HEK293 (cell line): ENCODE measurements around the gene COMMD8.

Experiments used
- KLF10 ChIP-seq: fragments of 450-650 bp; IDR thresholded peaks from 2 replicates; pipeline ENCODE4 v1.5.1; 2018; ENCODE audit warnings: missing biosample characterization, mild to moderate bottlenecking, missing genetic modification characterization
- YY1 ChIP-seq: fragments of 450-650 bp; formaldehyde crosslinking; IDR thresholded peaks from 2 replicates; pipeline ENCODE4 v1.5.1; 2018; ENCODE audit warnings: missing biosample characterization, missing genetic modification characterization
- ZNF2 ChIP-seq: fragments of 450-650 bp; formaldehyde crosslinking; IDR thresholded peaks from 2 replicates; pipeline ENCODE4 v1.5.1; 2016; ENCODE audit warnings: missing biosample characterization, missing genetic modification characterization
- ZNF274 ChIP-seq, 2 experiments: fragments of 200-500 bp in 1 of 2; fragments of 450-650 bp in 1 of 2; sonication (Bioruptor generic) in 1 of 2; formaldehyde crosslinking in 1 of 2; IDR thresholded peaks; 2 replicates each; pipeline versions ENCODE4 v1.5.1 to v1.6.1; 2014 to 2016; ENCODE audit warnings: borderline replicate concordance in 1 of 2, inconsistent platforms in 1 of 2, low read length in 1 of 2, missing biosample characterization in 1 of 2, missing genetic modification characterization in 1 of 2
- ZNF324 ChIP-seq: fragments of 450-650 bp; formaldehyde crosslinking; IDR thresholded peaks from 2 replicates; pipeline ENCODE4 v1.5.1; 2016; ENCODE audit warnings: missing biosample characterization, missing genetic modification characterization
- ZNF350 ChIP-seq: fragments of 450-650 bp; formaldehyde crosslinking; IDR thresholded peaks from 2 replicates; pipeline ENCODE4 v1.5.0; 2017; ENCODE audit warnings: missing biosample characterization, mild to moderate bottlenecking, missing genetic modification characterization
- ZNF416 ChIP-seq: fragments of 450-650 bp; formaldehyde crosslinking; IDR thresholded peaks from 2 replicates; pipeline ENCODE4 v1.5.1; 2016; ENCODE audit warnings: missing biosample characterization, missing genetic modification characterization
- ZNF585B ChIP-seq: fragments of 450-650 bp; formaldehyde crosslinking; IDR thresholded peaks from 2 replicates; pipeline ENCODE4 v1.5.1; 2016; ENCODE audit warnings: missing biosample characterization, missing genetic modification characterization
- ZNF76 ChIP-seq: fragments of 450-650 bp; formaldehyde crosslinking; IDR thresholded peaks from 2 replicates; pipeline ENCODE4; 2016; ENCODE audit warnings: low read depth, missing biosample characterization, missing genetic modification characterization, borderline replicate concordance
- ZNF776 ChIP-seq: fragments of 450-650 bp; formaldehyde crosslinking; IDR thresholded peaks from 2 replicates; pipeline ENCODE4 v1.5.0; 2017; ENCODE audit warnings: missing biosample characterization, missing genetic modification characterization, borderline replicate concordance
- TF ChIP-seq, protein P1 (sequence below): fragments of 450-650 bp; formaldehyde crosslinking; IDR thresholded peaks from 2 replicates; pipeline ENCODE4 v1.5.1; 2016; ENCODE audit warnings: missing biosample characterization, missing genetic modification characterization
- TF ChIP-seq, protein P2 (sequence below): fragments of 450-650 bp; formaldehyde crosslinking; IDR thresholded peaks from 2 replicates; pipeline ENCODE4 v1.5.1; 2016; ENCODE audit warnings: missing biosample characterization, missing genetic modification characterization
- TF ChIP-seq, protein P3 (sequence below): fragments of 450-650 bp; formaldehyde crosslinking; IDR thresholded peaks from 2 replicates; pipeline ENCODE4 v1.5.1; 2016; ENCODE audit warnings: missing biosample characterization, missing genetic modification characterization

DNA sequence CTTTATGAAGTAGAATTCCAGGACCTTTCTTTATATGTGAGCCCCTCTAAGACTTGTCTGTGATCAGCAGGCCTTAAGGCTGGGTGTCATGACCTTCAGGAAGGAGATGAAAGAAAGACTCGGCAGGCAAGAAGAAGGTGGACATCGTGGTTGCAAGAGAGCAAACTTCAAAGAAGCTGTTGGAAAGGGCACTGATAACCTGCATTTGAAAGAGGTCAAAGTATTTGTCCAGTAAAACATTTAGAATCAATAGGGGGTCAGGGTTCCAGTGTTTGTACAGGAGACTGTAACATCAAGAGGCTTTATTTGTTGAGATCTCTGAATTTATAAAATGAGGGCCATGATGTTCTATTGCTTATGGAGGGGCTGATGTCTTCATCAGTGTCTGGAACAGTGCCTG is 44.2 kb downstream of the COMMD8 start:
- TF ChIP-seq ZNF776 (tag by site-specific recombination) (no peak), ZNF350 (tag by site-specific recombination) (no peak), YY1 (no peak), ZNF585B (tag by site-specific recombination) (no peak), ZNF2 (no peak), ZNF324 (tag by site-specific recombination) (no peak), KLF10 (no peak), ZNF76 (tag by site-specific recombination) (no peak), ZNF274 (IDR thresholded peaks at IDR 0.05; ENCODE audit: low read length) (no peak), ZNF274 (tag by site-specific recombination; IDR thresholded peaks at IDR 0.05; ENCODE audit: borderline replicate concordance) (no peak), ZNF416 (tag by site-specific recombination) (no peak)
- TF ChIP-seq, protein P1, sequence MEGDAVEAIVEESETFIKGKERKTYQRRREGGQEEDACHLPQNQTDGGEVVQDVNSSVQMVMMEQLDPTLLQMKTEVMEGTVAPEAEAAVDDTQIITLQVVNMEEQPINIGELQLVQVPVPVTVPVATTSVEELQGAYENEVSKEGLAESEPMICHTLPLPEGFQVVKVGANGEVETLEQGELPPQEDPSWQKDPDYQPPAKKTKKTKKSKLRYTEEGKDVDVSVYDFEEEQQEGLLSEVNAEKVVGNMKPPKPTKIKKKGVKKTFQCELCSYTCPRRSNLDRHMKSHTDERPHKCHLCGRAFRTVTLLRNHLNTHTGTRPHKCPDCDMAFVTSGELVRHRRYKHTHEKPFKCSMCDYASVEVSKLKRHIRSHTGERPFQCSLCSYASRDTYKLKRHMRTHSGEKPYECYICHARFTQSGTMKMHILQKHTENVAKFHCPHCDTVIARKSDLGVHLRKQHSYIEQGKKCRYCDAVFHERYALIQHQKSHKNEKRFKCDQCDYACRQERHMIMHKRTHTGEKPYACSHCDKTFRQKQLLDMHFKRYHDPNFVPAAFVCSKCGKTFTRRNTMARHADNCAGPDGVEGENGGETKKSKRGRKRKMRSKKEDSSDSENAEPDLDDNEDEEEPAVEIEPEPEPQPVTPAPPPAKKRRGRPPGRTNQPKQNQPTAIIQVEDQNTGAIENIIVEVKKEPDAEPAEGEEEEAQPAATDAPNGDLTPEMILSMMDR (tag by site-specific recombination) = no peak
- TF ChIP-seq, protein P2, sequence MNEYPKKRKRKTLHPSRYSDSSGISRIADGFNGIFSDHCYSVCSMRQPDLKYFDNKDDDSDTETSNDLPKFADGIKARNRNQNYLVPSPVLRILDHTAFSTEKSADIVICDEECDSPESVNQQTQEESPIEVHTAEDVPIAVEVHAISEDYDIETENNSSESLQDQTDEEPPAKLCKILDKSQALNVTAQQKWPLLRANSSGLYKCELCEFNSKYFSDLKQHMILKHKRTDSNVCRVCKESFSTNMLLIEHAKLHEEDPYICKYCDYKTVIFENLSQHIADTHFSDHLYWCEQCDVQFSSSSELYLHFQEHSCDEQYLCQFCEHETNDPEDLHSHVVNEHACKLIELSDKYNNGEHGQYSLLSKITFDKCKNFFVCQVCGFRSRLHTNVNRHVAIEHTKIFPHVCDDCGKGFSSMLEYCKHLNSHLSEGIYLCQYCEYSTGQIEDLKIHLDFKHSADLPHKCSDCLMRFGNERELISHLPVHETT (tag by site-specific recombination) = no peak
- TF ChIP-seq, protein P3, sequence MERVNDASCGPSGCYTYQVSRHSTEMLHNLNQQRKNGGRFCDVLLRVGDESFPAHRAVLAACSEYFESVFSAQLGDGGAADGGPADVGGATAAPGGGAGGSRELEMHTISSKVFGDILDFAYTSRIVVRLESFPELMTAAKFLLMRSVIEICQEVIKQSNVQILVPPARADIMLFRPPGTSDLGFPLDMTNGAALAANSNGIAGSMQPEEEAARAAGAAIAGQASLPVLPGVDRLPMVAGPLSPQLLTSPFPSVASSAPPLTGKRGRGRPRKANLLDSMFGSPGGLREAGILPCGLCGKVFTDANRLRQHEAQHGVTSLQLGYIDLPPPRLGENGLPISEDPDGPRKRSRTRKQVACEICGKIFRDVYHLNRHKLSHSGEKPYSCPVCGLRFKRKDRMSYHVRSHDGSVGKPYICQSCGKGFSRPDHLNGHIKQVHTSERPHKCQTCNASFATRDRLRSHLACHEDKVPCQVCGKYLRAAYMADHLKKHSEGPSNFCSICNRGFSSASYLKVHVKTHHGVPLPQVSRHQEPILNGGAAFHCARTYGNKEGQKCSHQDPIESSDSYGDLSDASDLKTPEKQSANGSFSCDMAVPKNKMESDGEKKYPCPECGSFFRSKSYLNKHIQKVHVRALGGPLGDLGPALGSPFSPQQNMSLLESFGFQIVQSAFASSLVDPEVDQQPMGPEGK = no peak
